ENCODE data around the gene ALMS1. TPM values are rescaled to one million over a fixed set of nuclear protein-coding genes. Genes with fewer than 3 reads are reported as not detected.

ALMS1 gene
- total RNA-seq, 1 experiment from 2014 or later: 27.6 TPM

GRCh38 chr2:73383036-73383435 lies 2.6 kb upstream of the ALMS1 start:
- DNase-seq (no peak), ATAC-seq (no peak)
- intact Hi-C loops (cut with micrococcal nuclease): no loop called here
- peaks cover 33% of the 10 kb centered on the region for H3K27me3 ChIP-seq (ENCODE audit: low read length)
- no peaks in the 10 kb centered on the region for H3K36me3 ChIP-seq (ENCODE audit: low read depth, low read length)
- 0 out of 2 replicates have a peak, but pooled peaks cover 6% of the 10 kb centered on the region for H4K20me1 ChIP-seq (ENCODE audit: low read length)
- H3K9me3 ChIP-seq (ENCODE audit: low read length): no peaks in the 10 kb centered on the region
- no peaks in the 10 kb centered on the region for H3K9me2 ChIP-seq (replicated peaks; ENCODE audit: low read length)
- POLR2A ChIA-PET (ENCODE audit: unreplicated experiment): no interaction called here
- no peak overlapping the region for H3K9ac ChIP-seq (ENCODE audit: low read length)
- peaks cover 15% of the 10 kb centered on the region; the same call in 1 of the 2 replicates for H3K4me1 ChIP-seq (ENCODE audit: insufficient read depth, low read length)
- no TSS peak for BruUV-seq (replicated peaks)
- TF ChIP-seq EZH2phosphoT487 (IDR thresholded peaks at IDR 0.05; ENCODE audit: borderline replicate concordance, low read length) (no peak), CTCF (conservative IDR thresholded peaks at IDR 0.05; ENCODE audit: low read depth, low read length) (no peak)
- H2AFZ ChIP-seq (ENCODE audit: low read length): no peak overlapping the region
- peaks cover 19% of the 10 kb centered on the region for H3K79me2 ChIP-seq (ENCODE audit: low read length)
- H3K4me2 ChIP-seq (ENCODE audit: low read length): no peak overlapping the region
- H3K27ac ChIP-seq (ENCODE audit: low read length): no peak overlapping the region
- CTCF ChIA-PET: no interaction called here
- H3F3A ChIP-seq (ENCODE audit: low read length, unreplicated experiment): no peaks in the 10 kb centered on the region
- no peak overlapping the region for H3K4me3 ChIP-seq (ENCODE audit: low read length)

GRCh38 chr2:73385123-73385503 lies 523 bp upstream of the ALMS1 start:
- BruUV-seq (replicated peaks): TSS peak; percentile 37
- POLR2A ChIA-PET (ENCODE audit: unreplicated experiment): interaction anchor here (0.6 to 1.0 kb wide), 2 partner anchors 84 to 1269 kb away, joined by 3 to 6 read pairs; no protein-coding TSS in a partner anchor
- DNase-seq: peak; percentile 1

More at GRCh38 chr2:73385123-73385503, 523 bp upstream of the ALMS1 start:
- H4K20me1 ChIP-seq (ENCODE audit: low read length): 0 out of 2 replicates have a peak, but pooled peaks cover 6% of the 10 kb centered on the region
- no peaks in the 10 kb centered on the region for H3K9me2 ChIP-seq (replicated peaks; ENCODE audit: low read length)
- no peaks in the 10 kb centered on the region for H3K9me3 ChIP-seq (ENCODE audit: low read length)
- peaks cover 35% of the 10 kb centered on the region for H3K79me2 ChIP-seq (ENCODE audit: low read length)
- peak overlapping the region; percentile 93 for H3K4me3 ChIP-seq (ENCODE audit: low read length)
- CTCF ChIA-PET: no interaction called here
- H3K36me3 ChIP-seq (ENCODE audit: low read depth, low read length): no peaks in the 10 kb centered on the region
- no peaks in the 10 kb centered on the region for H3F3A ChIP-seq (ENCODE audit: low read length, unreplicated experiment)
- H3K27me3 ChIP-seq (ENCODE audit: low read length): peaks cover 27% of the 10 kb centered on the region
- peak overlapping the region; percentile 90 for H2AFZ ChIP-seq (ENCODE audit: low read length)
- intact Hi-C loops (cut with micrococcal nuclease): no loop called here
- H3K4me2 ChIP-seq (ENCODE audit: low read length): peak overlapping the region; percentile 85
- TF ChIP-seq CTCF (conservative IDR thresholded peaks at IDR 0.05; ENCODE audit: low read depth, low read length) (no peak), EZH2phosphoT487 (IDR thresholded peaks at IDR 0.05; ENCODE audit: borderline replicate concordance, low read length) (no peak), EZH2 (IDR thresholded peaks at IDR 0.05; ENCODE audit: low read length, unreplicated experiment) (no peak)
- peak overlapping the region; percentile 59 for H3K9ac ChIP-seq (ENCODE audit: low read length)
- ATAC-seq: no peak
- H3K4me1 ChIP-seq (ENCODE audit: insufficient read depth, low read length): peaks cover 15% of the 10 kb centered on the region; the same call in 1 of the 2 replicates
- 0 out of 2 replicates have a peak overlapping the region, but pooled peaks have one; percentile 0 for H3K27ac ChIP-seq (ENCODE audit: low read length)

Measured in PC-3 (cell line).